Eye (tissue), 1 donor: ENCODE data around the gene PKD1.

Experiments used
- DNase-seq: peaks from one replicate; pipeline ENCODE4 v3.0.0-alpha.2; 2015

The PKD1 gene

DNA sequence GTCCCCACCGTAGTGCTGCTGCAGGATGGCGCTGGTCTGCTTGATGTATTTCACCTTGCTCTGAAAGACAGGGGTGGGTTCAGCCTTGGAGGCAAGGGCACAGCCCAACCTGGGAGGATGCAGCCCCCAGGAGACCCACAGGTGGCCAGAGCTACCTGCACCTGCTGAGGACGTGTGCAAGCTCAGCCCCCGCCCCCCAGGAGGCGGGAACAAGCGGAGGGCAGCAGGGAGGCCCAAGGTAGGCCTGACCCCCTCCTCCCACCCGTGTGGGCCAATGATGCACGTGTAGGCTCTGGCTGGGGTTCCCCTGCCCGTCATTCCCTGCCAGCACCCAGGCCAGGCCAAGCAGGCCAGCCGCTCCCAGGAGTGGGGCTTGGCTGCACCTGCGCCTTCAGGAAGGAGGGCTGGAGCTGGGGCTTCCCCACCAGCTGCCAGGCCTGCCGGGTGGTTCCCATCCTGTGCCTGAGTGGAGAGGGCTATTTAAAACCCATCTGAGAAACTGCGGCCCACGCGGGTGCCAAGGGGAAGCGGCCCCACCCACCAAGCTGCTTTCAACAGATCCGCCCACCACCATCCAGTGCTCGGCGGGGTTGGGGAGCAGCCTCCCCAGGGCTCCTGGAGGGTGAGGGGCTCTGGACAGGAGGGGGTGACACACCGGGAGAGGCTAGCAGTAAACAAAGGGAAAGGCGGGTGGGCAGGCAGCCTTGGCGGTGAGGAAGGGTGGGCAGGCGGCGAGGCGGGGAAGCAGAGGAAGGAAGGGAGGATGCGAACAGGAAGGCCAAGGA lies 91.8 kb downstream of the PKD1 start:
- DNase-seq, result no peak

DNA sequence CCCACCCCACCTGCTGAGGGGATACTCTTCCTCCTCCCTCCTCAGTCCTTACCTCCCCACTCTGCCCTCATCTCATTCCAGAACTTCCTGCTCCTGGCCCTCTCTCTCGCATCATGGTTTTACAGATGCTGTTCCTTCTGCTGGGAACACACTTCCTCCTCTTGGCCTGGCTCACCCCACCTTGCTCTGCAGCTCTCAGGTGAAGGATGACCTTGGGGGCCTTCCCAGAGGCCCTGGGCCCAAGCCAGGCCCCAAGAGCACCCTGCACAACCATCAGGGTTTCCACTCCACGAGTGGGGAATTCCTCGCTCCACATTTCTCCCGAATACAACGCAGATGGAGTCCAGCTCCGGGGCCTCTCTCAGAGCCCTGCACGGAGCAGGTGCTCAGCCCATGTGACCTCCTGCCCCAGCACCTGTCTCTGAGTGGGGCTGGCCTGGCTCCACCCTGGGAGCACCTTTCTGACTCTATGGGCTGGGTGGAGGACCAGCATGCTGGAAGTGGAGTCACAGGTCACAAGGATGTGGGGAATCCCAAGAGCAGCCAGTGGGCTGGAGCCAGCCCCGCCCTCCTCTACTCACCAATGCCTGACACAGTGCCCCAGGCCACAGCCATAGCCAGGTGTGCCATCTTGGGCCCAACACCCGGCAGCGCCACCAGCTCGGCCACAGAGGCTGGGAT lies 92.6 kb downstream of the PKD1 start:
- DNase-seq, result no peak

DNA sequence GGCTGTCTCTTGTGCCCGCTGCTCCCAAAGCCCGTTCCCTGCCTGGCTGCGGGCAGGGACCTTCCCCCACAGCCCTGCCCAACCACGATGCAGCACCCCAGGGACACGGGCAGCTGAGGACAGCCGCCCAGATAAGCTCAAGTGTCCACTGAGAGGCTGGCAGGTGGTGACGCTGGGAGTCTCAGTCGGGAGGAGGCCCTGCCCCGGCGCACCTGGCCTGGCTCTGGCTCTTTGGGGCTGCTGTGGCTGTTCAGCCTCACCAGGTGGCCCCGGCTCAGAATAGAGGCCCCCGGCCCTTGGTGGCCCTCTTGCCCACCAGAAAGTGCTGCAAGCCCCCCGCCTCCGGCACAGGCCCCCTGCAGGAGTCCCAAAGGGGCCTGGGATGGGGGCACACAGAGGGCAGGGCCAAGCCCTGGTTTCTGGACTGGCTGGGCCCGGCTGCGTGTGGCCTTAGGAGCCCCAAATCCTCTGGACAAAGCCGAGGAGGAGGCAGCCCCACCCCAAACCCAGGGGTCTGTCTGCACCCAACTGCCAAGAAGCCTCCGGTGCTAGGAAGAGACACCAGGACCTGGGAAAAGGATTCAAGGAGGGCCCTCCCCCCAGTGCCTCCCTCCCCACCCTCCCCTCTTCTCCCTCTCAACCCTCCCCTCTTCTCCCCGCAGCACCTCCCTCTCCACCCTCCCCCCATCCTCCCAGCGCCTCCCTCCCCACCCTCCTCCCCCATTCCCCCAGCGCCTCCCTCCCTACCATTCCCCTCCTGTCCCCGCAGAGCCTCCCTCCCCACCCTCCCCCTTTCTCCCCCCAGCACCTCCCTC lies 93.3 kb downstream of the PKD1 start:
- DNase-seq, result no peak

DNA sequence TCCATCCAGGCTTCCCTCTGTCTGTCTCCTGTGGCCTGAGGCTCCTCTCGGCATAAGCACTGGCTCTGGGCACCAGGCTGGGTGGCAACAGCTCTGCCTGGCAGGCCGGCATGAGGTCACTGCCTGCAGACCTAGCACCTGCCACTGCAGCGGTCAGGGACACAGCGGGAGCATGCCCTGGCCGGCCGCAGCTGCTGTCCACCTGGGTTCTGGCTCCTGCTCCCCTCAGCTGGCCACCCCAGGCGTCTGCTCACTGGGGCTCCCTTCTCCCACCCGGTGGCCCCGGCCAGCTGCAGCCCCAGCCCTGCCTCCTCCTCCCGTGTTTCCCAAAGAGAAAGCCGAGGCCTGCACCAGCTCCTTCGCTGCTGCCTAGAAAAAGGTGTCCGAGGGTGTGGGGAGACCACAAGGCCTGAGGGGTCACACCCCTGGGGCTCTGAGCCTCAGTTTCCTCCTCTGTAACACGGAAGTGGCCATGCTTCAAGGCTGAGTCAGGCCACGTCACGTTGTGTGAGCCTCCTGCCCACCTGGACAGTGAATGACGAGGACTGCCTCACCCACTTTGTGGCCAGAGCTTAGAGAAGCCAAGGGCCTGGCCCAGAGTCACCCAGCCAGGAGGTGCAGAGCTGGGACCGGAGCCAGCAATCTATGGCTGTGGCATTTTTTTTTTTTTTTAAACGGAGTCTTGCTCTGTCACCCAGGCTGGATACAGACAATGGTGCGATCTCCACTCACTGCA lies 94.7 kb downstream of the PKD1 start:
- DNase-seq, result no peak

DNA sequence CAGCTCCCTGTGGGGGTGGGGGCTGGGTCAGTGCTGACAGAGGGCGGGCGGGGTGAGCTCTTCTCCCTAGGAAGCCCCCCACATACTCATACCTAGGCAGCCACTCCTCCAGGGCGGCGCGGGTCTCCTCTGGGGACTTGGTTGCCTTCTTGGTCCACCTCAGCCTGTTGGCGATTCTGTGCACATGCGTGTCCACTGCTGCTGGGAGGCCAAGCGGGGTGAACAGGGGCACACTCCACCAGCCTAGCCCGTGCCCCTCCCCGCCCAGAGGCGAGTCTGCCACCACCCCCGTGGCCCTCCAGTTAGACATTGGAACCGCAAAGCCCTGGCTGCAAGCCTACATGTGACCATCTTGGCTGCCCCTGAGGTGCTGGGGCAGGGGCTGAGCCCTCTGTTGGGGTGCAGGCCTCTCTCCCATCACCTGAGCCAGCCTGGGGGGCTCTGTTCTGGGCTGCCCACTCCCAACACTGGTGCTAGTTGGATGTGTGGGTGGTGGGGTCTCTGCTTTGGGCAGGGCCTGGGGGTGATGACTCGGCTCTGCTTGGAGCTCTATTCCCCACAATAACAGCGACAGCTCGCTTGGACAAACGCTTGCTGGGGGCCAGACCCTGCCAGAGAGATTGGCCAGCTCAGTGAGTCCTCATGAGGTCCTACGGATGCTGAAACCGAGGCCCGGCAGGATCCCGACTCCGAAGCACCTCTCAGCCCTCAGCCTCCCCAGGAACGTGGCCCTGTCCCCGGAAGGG lies 95.5 kb downstream of the PKD1 start:
- no peak for DNase-seq

DNA sequence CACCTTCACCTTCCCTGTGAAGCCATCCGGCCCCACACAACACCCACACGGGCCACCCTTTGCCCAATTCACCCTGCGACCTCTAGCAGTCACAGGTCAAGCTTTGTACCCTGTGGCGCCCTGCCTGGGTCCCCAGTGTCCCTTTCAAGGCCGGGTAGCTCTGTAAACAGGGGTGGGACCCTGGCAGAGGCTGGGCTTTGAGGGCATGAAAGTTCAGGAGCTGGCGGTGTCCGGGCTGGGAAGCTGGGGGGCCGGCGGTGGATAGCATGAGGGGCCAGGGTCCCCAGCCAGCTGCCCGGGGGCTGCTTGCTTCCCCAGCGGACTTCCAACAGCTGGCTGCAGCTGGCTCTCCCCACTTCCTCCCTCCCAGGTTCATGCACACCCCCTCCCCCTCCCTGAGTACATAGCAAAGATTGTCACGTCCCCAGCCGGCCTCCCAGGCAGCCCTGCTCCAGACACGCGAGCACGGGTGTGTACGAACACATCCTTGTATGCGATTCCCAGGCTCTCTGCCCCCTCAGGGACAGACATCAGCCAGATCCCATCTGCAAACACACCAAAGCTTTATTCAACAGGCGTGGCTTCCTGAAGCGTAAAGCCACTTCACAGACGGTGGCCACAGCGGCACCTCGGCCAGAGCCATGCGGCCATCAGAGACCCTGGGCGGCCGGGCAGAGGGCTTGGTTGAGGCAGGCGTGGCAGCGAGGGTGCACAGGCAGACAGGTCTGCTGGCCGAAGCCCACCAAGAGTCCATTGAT lies 96.2 kb downstream of the PKD1 start:
- DNase-seq, result peak; percentile 85
